Activated T-cell treated with anti-CD3 and anti-CD28 coated beads, Interleukin-2, amount 50 U/mL, for 72 hours (primary cell): ENCODE measurements around the gene SYNE3. TPM values are rescaled to one million over a fixed set of nuclear protein-coding genes. Genes with fewer than 3 reads are reported as not detected.

Experiments
- ATAC-seq, 2 donors: fragments of 150-1000 bp; cut with Tn5 transposase; replicated peaks in 1 of 2; 2 replicates each; pipeline ENCODE4 v1.10.0; 2021; ENCODE audit warnings: moderate library complexity in 2 of 2, mild to moderate bottlenecking in 1 of 2
- DNase-seq, 2 donors: peaks; one replicate each; pipeline ENCODE4 v3.0.0; 2021 to 2022; ENCODE audit warnings: mixed read lengths in 1 of 2
- H3K27ac Mint-ChIP-seq: one replicate; pipeline ENCODE4 v1.8.0; 2022; ENCODE audit warnings: mild to moderate bottlenecking, moderate library complexity, mixed read lengths
- H3K27me3 Mint-ChIP-seq: one replicate; pipeline ENCODE4 v1.8.0; 2022; ENCODE audit warnings: low read depth, mixed read lengths
- H3K36me3 Mint-ChIP-seq, 2 donors: one replicate each; pipeline ENCODE4 v1.8.0; 2022; ENCODE audit warnings: mixed read lengths in 2 of 2, mild to moderate bottlenecking in 1 of 2; ENCODE audit not compliant: insufficient read depth in 2 of 2
- H3K4me1 Mint-ChIP-seq: one replicate; pipeline ENCODE4 v1.8.0; 2022; ENCODE audit warnings: low read depth, mixed read lengths
- H3K4me3 Mint-ChIP-seq, 2 donors: one replicate each; pipeline ENCODE4 v1.8.0; 2022; ENCODE audit warnings: mild to moderate bottlenecking in 2 of 2, mixed read lengths in 2 of 2, moderate library complexity in 2 of 2
- H3K9me3 Mint-ChIP-seq, 2 donors: one replicate each; pipeline ENCODE4 v1.8.0; 2022; ENCODE audit warnings: mixed read lengths in 2 of 2
- total RNA-seq, 2 donors: library from RNA; stranded (reverse); gene quantifications; one replicate each; pipeline ENCODE4 v1.2.3, GENCODE V29; 2022

The SYNE3 gene
- total RNA-seq, 2 donors from 2014 or later = 59.9 to 66.2 TPM

- H3K27ac Mint-ChIP-seq = peak overlapping the region; percentile 93
- ATAC-seq (peak; percentile 84 to 92), DNase-seq (peak; percentile 38 to 58)
- no peaks in the 10 kb centered on the region for H3K9me3 Mint-ChIP-seq
- peaks cover 75% of the 10 kb centered on the region for H3K4me1 Mint-ChIP-seq
- H3K27me3 Mint-ChIP-seq = no peaks in the 10 kb centered on the region
- H3K36me3 Mint-ChIP-seq = peaks cover 4 to 18% of the 10 kb centered on the region in 2 donors
- peak overlapping the region; percentile 77 to 85 for H3K4me3 Mint-ChIP-seq
Observed at GRCh38 chr14:95504135-95505029, 12.1 kb downstream of the SYNE3 start.

- H3K27ac Mint-ChIP-seq = peak overlapping the region; percentile 93
- peak overlapping the region in 1 of 2 donors; percentile 85 for H3K4me3 Mint-ChIP-seq
- H3K36me3 Mint-ChIP-seq = peaks cover 4 to 18% of the 10 kb centered on the region in 2 donors
- ATAC-seq (no peak), DNase-seq (no peak)
- H3K9me3 Mint-ChIP-seq = no peaks in the 10 kb centered on the region
- H3K27me3 Mint-ChIP-seq = no peaks in the 10 kb centered on the region
- H3K4me1 Mint-ChIP-seq = peaks cover 71% of the 10 kb centered on the region
Observed at GRCh38 chr14:95503365-95504134, 12.9 kb downstream of the SYNE3 start.

GRCh38 chr14:95502381-95502950, 14.0 kb downstream of the SYNE3 start:
- H3K36me3 Mint-ChIP-seq = peaks cover 4 to 18% of the 10 kb centered on the region in 2 donors
- H3K27me3 Mint-ChIP-seq = no peaks in the 10 kb centered on the region
- peak overlapping the region; percentile 27 for H3K27ac Mint-ChIP-seq
- no peaks in the 10 kb centered on the region for H3K9me3 Mint-ChIP-seq
- H3K4me3 Mint-ChIP-seq = no peak overlapping the region
- no peak for DNase-seq
- ATAC-seq = no peak
- peaks cover 66% of the 10 kb centered on the region for H3K4me1 Mint-ChIP-seq

- H3K36me3 Mint-ChIP-seq = peaks cover 4 to 13% of the 10 kb centered on the region in 2 donors
- ATAC-seq = no peak
- peaks cover 67% of the 10 kb centered on the region for H3K4me1 Mint-ChIP-seq
- no peaks in the 10 kb centered on the region for H3K27me3 Mint-ChIP-seq
- H3K27ac Mint-ChIP-seq = no peak overlapping the region
- no peak for DNase-seq
- H3K9me3 Mint-ChIP-seq = no peaks in the 10 kb centered on the region
- H3K4me3 Mint-ChIP-seq = peak overlapping the region in 1 of 2 donors; percentile 5
Observed at GRCh38 chr14:95500772-95501401, 15.6 kb downstream of the SYNE3 start.

GRCh38 chr14:95500201-95500681, 16.2 kb downstream of the SYNE3 start:
- Mint-ChIP-seq H3K27me3 (no peaks in the 10 kb centered on the region), H3K4me3 (no peak overlapping the region), H3K27ac (no peak overlapping the region), H3K36me3 (peaks cover 4 to 11% of the 10 kb centered on the region in 2 donors), H3K4me1 (peaks cover 69% of the 10 kb centered on the region), H3K9me3 (no peaks in the 10 kb centered on the region)
- ATAC-seq = no peak
- DNase-seq = no peak

- Mint-ChIP-seq H3K4me3 (peak overlapping the region in 1 of 2 donors; percentile 7), H3K27ac (no peak overlapping the region), H3K36me3 (peaks cover 4 to 11% of the 10 kb centered on the region in 2 donors), H3K27me3 (no peaks in the 10 kb centered on the region), H3K9me3 (no peaks in the 10 kb centered on the region), H3K4me1 (peaks cover 69% of the 10 kb centered on the region)
- ATAC-seq = peak; percentile 31 to 42
- DNase-seq = no peak
Observed at GRCh38 chr14:95499354-95499750, 17.1 kb downstream of the SYNE3 start.

- Mint-ChIP-seq H3K4me3 (no peak overlapping the region), H3K27me3 (no peaks in the 10 kb centered on the region), H3K4me1 (peaks cover 69% of the 10 kb centered on the region), H3K27ac (no peak overlapping the region), H3K36me3 (peaks cover 4 to 11% of the 10 kb centered on the region in 2 donors), H3K9me3 (no peaks in the 10 kb centered on the region)
- DNase-seq (no peak), ATAC-seq (no peak)
Observed at GRCh38 chr14:95498622-95499353, 17.7 kb downstream of the SYNE3 start.

GRCh38 chr14:95497561-95498011, 18.9 kb downstream of the SYNE3 start:
- Mint-ChIP-seq H3K4me3 (no peak overlapping the region), H3K27me3 (no peaks in the 10 kb centered on the region), H3K27ac (peak overlapping the region; percentile 14), H3K36me3 (peaks cover 4 to 10% of the 10 kb centered on the region in 2 donors), H3K9me3 (no peaks in the 10 kb centered on the region), H3K4me1 (peaks cover 69% of the 10 kb centered on the region)
- no peak for ATAC-seq
- no peak for DNase-seq

- peaks cover 10 to 11% of the 10 kb centered on the region in 2 donors for H3K36me3 Mint-ChIP-seq
- H3K27ac Mint-ChIP-seq = peak overlapping the region; percentile 20
- no peaks in the 10 kb centered on the region for H3K27me3 Mint-ChIP-seq
- H3K4me1 Mint-ChIP-seq = peaks cover 70% of the 10 kb centered on the region
- peak overlapping the region; percentile 41 to 56 for H3K4me3 Mint-ChIP-seq
- ATAC-seq (no peak), DNase-seq (no peak)
- peaks cover 0 to 5% of the 10 kb centered on the region in 2 donors for H3K9me3 Mint-ChIP-seq
Observed at GRCh38 chr14:95496690-95497259, 19.7 kb downstream of the SYNE3 start.

GRCh38 chr14:95496111-95496681, 20.3 kb downstream of the SYNE3 start:
- peak overlapping the region; percentile 88 for H3K27ac Mint-ChIP-seq
- H3K9me3 Mint-ChIP-seq = peaks cover 0 to 6% of the 10 kb centered on the region in 2 donors
- no peaks in the 10 kb centered on the region for H3K27me3 Mint-ChIP-seq
- ATAC-seq (peak; percentile 73 to 78), DNase-seq (no peak)
- H3K4me1 Mint-ChIP-seq = peaks cover 70% of the 10 kb centered on the region
- peak overlapping the region; percentile 41 to 56 for H3K4me3 Mint-ChIP-seq
- H3K36me3 Mint-ChIP-seq = peaks cover 10 to 14% of the 10 kb centered on the region in 2 donors

- H3K27me3 Mint-ChIP-seq = no peaks in the 10 kb centered on the region
- peak; percentile 70 to 81 for ATAC-seq
- H3K27ac Mint-ChIP-seq = peak overlapping the region; percentile 88
- peaks cover 69% of the 10 kb centered on the region for H3K4me1 Mint-ChIP-seq
- peak in 1 of 2 donors; percentile 32 for DNase-seq
- peaks cover 0 to 6% of the 10 kb centered on the region in 2 donors for H3K9me3 Mint-ChIP-seq
- H3K4me3 Mint-ChIP-seq = peak overlapping the region; percentile 41 to 56
- H3K36me3 Mint-ChIP-seq = peaks cover 6 to 9% of the 10 kb centered on the region in 2 donors
Observed at GRCh38 chr14:95495538-95496025, 20.9 kb downstream of the SYNE3 start.
